ENCODE measurements around the gene FAM107A. TPM values are rescaled to one million over a fixed set of nuclear protein-coding genes. Genes with fewer than 3 reads are reported as not detected.

Gene FAM107A
- total and polyA plus RNA-seq, 2 of the 4 experiments (the other 2 are of a cell fraction), result not detected

DNA sequence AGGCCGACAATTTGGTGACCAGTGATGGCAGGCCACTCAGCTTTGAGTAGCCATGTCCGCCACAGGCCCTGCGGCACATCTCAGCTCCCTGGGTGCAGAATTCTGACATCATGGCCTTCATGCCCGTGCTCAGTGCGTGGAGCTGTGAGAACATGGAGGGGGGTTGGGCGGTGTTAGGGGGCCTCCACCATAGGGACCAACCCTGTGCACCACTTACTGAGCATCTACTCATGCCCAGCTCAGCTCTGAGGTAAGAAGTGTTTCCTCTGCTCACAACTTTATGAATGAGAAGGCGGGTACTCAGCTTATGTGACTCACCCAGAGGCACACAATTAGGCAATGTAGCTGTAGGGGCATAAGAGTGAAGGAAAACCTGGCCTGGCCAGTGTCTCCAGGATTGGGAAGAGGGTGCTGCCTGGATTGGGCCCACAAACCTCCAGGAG is 50.7 kb downstream of the FAM107A start:
- no peak overlapping the region; the same call in 1 of the 2 replicates for H2BK120ac ChIP-seq (ENCODE audit: low read depth, low read length)
- no peaks in the 10 kb centered on the region for H3K9me3 ChIP-seq (ENCODE audit: control insufficient read depth, insufficient read depth, low read length)
- H2BK5ac ChIP-seq (ENCODE audit: low read depth, low read length, poor library complexity, severe bottlenecking), result no peak overlapping the region
- H2AK9ac ChIP-seq (replicated peaks; ENCODE audit: low read depth, low read length, poor library complexity), result peak overlapping the region; percentile 47
- no peak overlapping the region for H2BK20ac ChIP-seq (ENCODE audit: low read depth, low read length)
- no peak overlapping the region for H3K27ac ChIP-seq (ENCODE audit: insufficient read depth, low read length)
- no TSS peak for BruUV-seq (replicated peaks)
- H3K27me3 ChIP-seq (ENCODE audit: control insufficient read depth, insufficient read depth, low read length), result no peaks in the 10 kb centered on the region
- DNase-seq (peak; percentile 94), ATAC-seq (ENCODE audit: low read depth) (peak; percentile 97)
- intact Hi-C loops (cut with micrococcal nuclease) (no loop called here), dilution Hi-C loops (cut with HindIII; ENCODE audit: low sequenced_read_pairs, unreplicated experiment) (no loop called here), in situ Hi-C loops (cut with MboI; ENCODE audit: low sequenced_read_pairs) (no loop called here)
- no peak overlapping the region for H3K56ac ChIP-seq (ENCODE audit: extremely low read depth, insufficient read depth, low read length)
- ChIA-PET POLR2A (ENCODE audit: unreplicated experiment) (no interaction called here), CTCF (interaction anchor here (0.5 to 1.9 kb wide), 3 partner anchors 13 to 104 kb away, joined by 3 to 11 read pairs (median 5); no protein-coding TSS in a partner anchor)
- H2BK15ac ChIP-seq (ENCODE audit: low read depth, low read length), result no peak overlapping the region
- no peak overlapping the region for H4K91ac ChIP-seq (ENCODE audit: insufficient read depth, low read depth, low read length)
- H2AK5ac ChIP-seq (ENCODE audit: low read depth, low read length), result peak overlapping the region; percentile 48; the same call in 1 of the 2 replicates
- H4K5ac ChIP-seq (ENCODE audit: low read depth, low read length), result no peak overlapping the region
- no peak overlapping the region for H3K4me3 ChIP-seq (ENCODE audit: insufficient read depth, low read depth, low read length)
- TF ChIP-seq SMC3 (IDR thresholded peaks at IDR 0.05; ENCODE audit: low read depth, low read length), result peak; percentile 30
- TF ChIP-seq MAZ (IDR thresholded peaks at IDR 0.05; ENCODE audit: borderline replicate concordance, low read depth, low read length), result peak; percentile 68; the same call in 1 of the 2 replicates
- TF ChIP-seq RCOR1 (IDR thresholded peaks at IDR 0.05; ENCODE audit: insufficient replicate concordance, low read length), result peak; percentile 22
- peak; percentile 89 for TF ChIP-seq FOS (IDR thresholded peaks at IDR 0.05; ENCODE audit: low read depth, low read length)
- no peak for TF ChIP-seq NFE2L2 (IDR thresholded peaks at IDR 0.05; ENCODE audit: low read depth, low read length)
- TF ChIP-seq RAD21 (IDR thresholded peaks at IDR 0.05; ENCODE audit: low read length), result peak; percentile 1; the same call in 1 of the 2 replicates
- no peak for TF ChIP-seq USF2 (IDR thresholded peaks at IDR 0.05; ENCODE audit: low read depth, low read length)
- TF ChIP-seq CEBPB (IDR thresholded peaks at IDR 0.05; ENCODE audit: low read depth, low read length), result peak; percentile 99
- TF ChIP-seq MAFK (IDR thresholded peaks at IDR 0.05; ENCODE audit: low read depth, low read length), result peak; percentile 9; the same call in 1 of the 2 replicates
- TF ChIP-seq RFX5 (IDR thresholded peaks at IDR 0.05; ENCODE audit: low read depth, low read length), result no peak
- TF ChIP-seq BHLHE40 (IDR thresholded peaks at IDR 0.05; ENCODE audit: low read depth, low read length), result no peak
- no peak overlapping the region for H3K4me2 ChIP-seq (ENCODE audit: low read depth, low read length)
- peak overlapping the region; percentile 13; the same call in 1 of the 2 replicates for H3K4ac ChIP-seq (ENCODE audit: low read depth, low read length)
- H3K36me3 ChIP-seq (ENCODE audit: control insufficient read depth, insufficient read depth, low read length), result peaks cover 8% of the 10 kb centered on the region; the same call in 1 of the 2 replicates
- no peak overlapping the region for H3K9ac ChIP-seq (ENCODE audit: low read depth, low read length)
- no peak overlapping the region for H3K14ac ChIP-seq (replicated peaks; ENCODE audit: low read depth, low read length)
- no peak overlapping the region for H3K23ac ChIP-seq (ENCODE audit: low read depth, low read length)
- peak overlapping the region; percentile 19 for H2AFZ ChIP-seq (replicated peaks; ENCODE audit: low read length, poor library complexity)
- H4K8ac ChIP-seq (ENCODE audit: low read depth in 2 of 2, low read length in 2 of 2), result no peak overlapping the region
- H3K4me1 ChIP-seq (ENCODE audit: control insufficient read depth, insufficient read depth, low read length), result peaks cover 7% of the 10 kb centered on the region
- H3K18ac ChIP-seq (ENCODE audit: low read depth, low read length), result no peak overlapping the region
- 100% methylated on average over 1 of the region's 7 CpGs; no CpG with 5 or more reads in 1 of the 2 experiments for WGBS, 2 experiments (ENCODE audit: extremely low coverage in 2 of 2, insufficient read length in 1 of 2)
- H4K20me1 ChIP-seq (ENCODE audit: insufficient read depth, low read length), result no peaks in the 10 kb centered on the region
- H3K9me1 ChIP-seq (ENCODE audit: insufficient read depth, low read length), result peaks cover 10% of the 10 kb centered on the region
- H3K79me1 ChIP-seq (ENCODE audit: low read depth in 1 of 2, low read length in 2 of 2), result no peaks in the 10 kb centered on the region

Data from IMR-90 (cell line).